Parathyroid adenoma (tissue), 2 donors: ENCODE results near the gene ASPDH.

Experiments
- H2AFZ ChIP-seq: fragments of 300-600 bp; sonication (generic); one replicate; pipeline ENCODE4 v1.7.0; 2017; ENCODE audit warnings: antibody characterized with exemption, mild to moderate bottlenecking
- H3K27ac ChIP-seq: fragments of 300-600 bp; sonication (generic); one replicate; pipeline ENCODE4 v1.7.0; 2017
- H3K27me3 ChIP-seq: fragments of 300-600 bp; sonication (generic); one replicate; pipeline ENCODE4 v1.7.0; 2017; ENCODE audit warnings: low read length; ENCODE audit not compliant: control insufficient read depth, insufficient read depth
- H3K36me3 ChIP-seq: fragments of 300-600 bp; sonication (generic); one replicate; pipeline ENCODE4 v1.7.0; 2017; ENCODE audit warnings: low read length; ENCODE audit not compliant: control insufficient read depth, insufficient read depth
- H3K4me1 ChIP-seq: fragments of 300-600 bp; sonication (generic); one replicate; pipeline ENCODE4 v1.7.0; 2017; ENCODE audit warnings: control low read depth
- H3K4me2 ChIP-seq: fragments of 300-600 bp; sonication (generic); one replicate; pipeline ENCODE4 v1.7.0; 2017; ENCODE audit warnings: low read length
- H3K4me3 ChIP-seq: fragments of 300-600 bp; sonication (generic); one replicate; pipeline ENCODE4 v1.7.0; 2017; ENCODE audit warnings: low read depth, low read length
- H3K79me2 ChIP-seq: fragments of 300-600 bp; sonication (generic); one replicate; pipeline ENCODE4 v1.7.0; 2017; ENCODE audit warnings: control low read depth
- H3K9ac ChIP-seq: fragments of 300-600 bp; sonication (generic); one replicate; pipeline ENCODE4 v1.7.0; 2017; ENCODE audit warnings: mild to moderate bottlenecking
- H3K9me3 ChIP-seq: fragments of 300-600 bp; sonication (generic); one replicate; pipeline ENCODE4 v1.7.0; 2017; ENCODE audit warnings: low read length; ENCODE audit not compliant: control insufficient read depth
- CTCF ChIP-seq: fragments of 300-600 bp; sonication (generic); IDR thresholded peaks from one replicate; pipeline ENCODE4 v1.7.0; 2017; ENCODE audit warnings: antibody characterized with exemption, mild to moderate bottlenecking
- donor health status: primary hyperparathyroidism.

ASPDH gene

GRCh38 chr19:50480281-50481111 is 33.2 kb downstream of the ASPDH start:
- H3K27ac ChIP-seq: no peak overlapping the region
- no peaks in the 10 kb centered on the region for H3K36me3 ChIP-seq
- H3K4me3 ChIP-seq: no peak overlapping the region
- H3K4me1 ChIP-seq: peaks cover 11% of the 10 kb centered on the region
- H3K27me3 ChIP-seq: no peaks in the 10 kb centered on the region
- no peak overlapping the region for H2AFZ ChIP-seq
- H3K79me2 ChIP-seq: peaks cover 24% of the 10 kb centered on the region
- no peak overlapping the region for H3K9ac ChIP-seq
- TF ChIP-seq CTCF: no peak
- no peak overlapping the region for H3K4me2 ChIP-seq
- no peaks in the 10 kb centered on the region for H3K9me3 ChIP-seq

GRCh38 chr19:50479761-50480251 is 33.9 kb downstream of the ASPDH start:
- Histone ChIP-seq H3K4me1 (peaks cover 11% of the 10 kb centered on the region), H3K27me3 (no peaks in the 10 kb centered on the region), H3K4me3 (no peak overlapping the region), H3K9me3 (no peaks in the 10 kb centered on the region), H3K36me3 (no peaks in the 10 kb centered on the region), H3K4me2 (no peak overlapping the region), H3K27ac (no peak overlapping the region), H2AFZ (no peak overlapping the region), H3K9ac (no peak overlapping the region), H3K79me2 (peaks cover 24% of the 10 kb centered on the region)
- TF ChIP-seq CTCF: no peak

GRCh38 chr19:50478901-50479715 is 34.6 kb downstream of the ASPDH start:
- H3K27ac ChIP-seq: no peak overlapping the region
- H3K36me3 ChIP-seq: no peaks in the 10 kb centered on the region
- H3K4me1 ChIP-seq: peaks cover 11% of the 10 kb centered on the region
- no peaks in the 10 kb centered on the region for H3K9me3 ChIP-seq
- H3K79me2 ChIP-seq: peaks cover 24% of the 10 kb centered on the region
- no peak overlapping the region for H3K4me2 ChIP-seq
- H3K4me3 ChIP-seq: no peak overlapping the region
- H3K27me3 ChIP-seq: no peaks in the 10 kb centered on the region
- H3K9ac ChIP-seq: no peak overlapping the region
- no peak overlapping the region for H2AFZ ChIP-seq
- TF ChIP-seq CTCF: peak; percentile 27

- no peaks in the 10 kb centered on the region for H3K36me3 ChIP-seq
- H3K79me2 ChIP-seq: peaks cover 24% of the 10 kb centered on the region
- H3K4me3 ChIP-seq: no peak overlapping the region
- H3K9ac ChIP-seq: no peak overlapping the region
- H3K4me1 ChIP-seq: peaks cover 11% of the 10 kb centered on the region
- no peaks in the 10 kb centered on the region for H3K27me3 ChIP-seq
- no peak for TF ChIP-seq CTCF
- H3K27ac ChIP-seq: no peak overlapping the region
- H3K4me2 ChIP-seq: peak overlapping the region; percentile 90
- H2AFZ ChIP-seq: no peak overlapping the region
- no peaks in the 10 kb centered on the region for H3K9me3 ChIP-seq
These were observed 35.8 kb downstream of the ASPDH start for GRCh38 chr19:50477751-50478515.
